B cell (primary cell): ENCODE measurements around the gene USP7. TPM values are rescaled to one million over a fixed set of nuclear protein-coding genes. Genes with fewer than 3 reads are reported as not detected.
"Not testable (repeated sequence)": the region's sequence is repeated elsewhere in the genome, so short reads cannot be mapped to it uniquely, and the experiment has no call there.

Experiments
- ATAC-seq: fragments of 200-7000 bp; cut with Tn5 transposase; one replicate; pipeline ENCODE4 v1.10.0; 2021; ENCODE audit warnings: low read depth, mild to moderate bottlenecking, moderate number of reproducible peaks, moderate library complexity
- CTCF ChIA-PET: fragments of 350-600 bp; sonication (Branson Sonifier 250); formaldehyde crosslinking; loops from one replicate; lab custom pipeline; 2021; ENCODE audit warnings: antibody characterized with exemption, inconsistent platforms; lab: Charles Lee
- POLR2A ChIA-PET: fragments of 350-600 bp; sonication (Branson Sonifier 250); formaldehyde crosslinking; loops from one replicate; lab custom pipeline; 2021; ENCODE audit warnings: antibody characterized with exemption; lab: Charles Lee
- DNase-seq: peaks from one replicate; pipeline ENCODE4 v3.0.0; 2013
- H2AFZ ChIP-seq: 2 replicates; pipeline ENCODE4 v1.6.1; 2012; ENCODE audit warnings: mild to moderate bottlenecking, low read depth, low read length; ENCODE audit not compliant: insufficient read depth, poor library complexity, severe bottlenecking
- H3K27ac ChIP-seq, 2 donors: 1 replicate in 1 of 2; 2 replicates in 1 of 2; pipeline ENCODE4 v1.5.1; 2012 to 2013; ENCODE audit warnings: low read length in 2 of 2, mild to moderate bottlenecking in 2 of 2, moderate library complexity in 1 of 2
- H3K27me3 ChIP-seq, 4 experiments: fragments of 200-600 bp in 1 of 4; sonication (generic) in 1 of 4; replicated peaks in 1 of 4; 1 replicate in 2 of 4; 2 replicates in 2 of 4; pipeline versions ENCODE4 v1.6.1 to v1.7.0; 2013 to 2016; ENCODE audit warnings: low read length in 3 of 4, mild to moderate bottlenecking in 2 of 4, mixed read lengths in 1 of 4, moderate library complexity in 1 of 4; ENCODE audit not compliant: insufficient read depth in 4 of 4, control insufficient read depth in 3 of 4; ENCODE audit errors: control extremely low read depth in 1 of 4
- H3K36me3 ChIP-seq, 2 experiments: replicated peaks in 1 of 2; 1 replicate in 1 of 2; 2 replicates in 1 of 2; pipeline versions ENCODE4 v1.6.1 to v1.7.1; 2013; ENCODE audit warnings: low read length in 1 of 2; ENCODE audit not compliant: insufficient read depth in 2 of 2, control insufficient read depth in 1 of 2; ENCODE audit errors: control extremely low read depth in 1 of 2, extremely low read depth in 1 of 2
- H3K4me1 ChIP-seq, 2 donors: fragments of 200-600 bp in 1 of 2; sonication (generic) in 1 of 2; 1 replicate in 1 of 2; 2 replicates in 1 of 2; pipeline versions ENCODE4 v1.5.1 to v1.6.1; 2013 to 2017; ENCODE audit warnings: low read length in 2 of 2; ENCODE audit not compliant: control insufficient read depth in 2 of 2, insufficient read depth in 2 of 2
- H3K4me2 ChIP-seq: replicated peaks from 2 replicates; pipeline ENCODE3; 2012; ENCODE audit warnings: mild to moderate bottlenecking, low read depth, low read length; ENCODE audit not compliant: poor library complexity, severe bottlenecking
- H3K4me3 ChIP-seq, 5 experiments: fragments of 200-600 bp in 1 of 5; sonication (generic) in 1 of 5; 1 replicate in 3 of 5; 2 replicates in 2 of 5; pipeline versions ENCODE4 v1.5.1 to v1.7.0; 2011 to 2016; ENCODE audit warnings: low read length in 4 of 5, mild to moderate bottlenecking in 4 of 5, low read depth in 2 of 5, control low read depth in 1 of 5, moderate library complexity in 1 of 5; ENCODE audit not compliant: insufficient read depth in 1 of 5; ENCODE audit errors: control extremely low read depth in 1 of 5, extremely low read depth in 1 of 5
- H3K79me2 ChIP-seq: fragments of 200-600 bp; sonication (generic); one replicate; pipeline ENCODE4 v1.6.0; 2016; ENCODE audit warnings: low read length; ENCODE audit not compliant: control insufficient read depth, insufficient read depth
- H3K9ac ChIP-seq: fragments of 200-600 bp; sonication (generic); 2 replicates; pipeline ENCODE4 v1.6.1; 2017; ENCODE audit warnings: mild to moderate bottlenecking, low read length, moderate library complexity
- H3K9me3 ChIP-seq, 3 donors: one replicate each; pipeline versions ENCODE4 v1.6.1 to v1.7.1; 2013; ENCODE audit warnings: low read length in 2 of 3; ENCODE audit not compliant: control insufficient read depth in 2 of 3, insufficient read depth in 1 of 3; ENCODE audit errors: control extremely low read depth in 1 of 3
- H4K20me1 ChIP-seq: 2 replicates; pipeline ENCODE4 v1.6.0; 2012; ENCODE audit warnings: mild to moderate bottlenecking, low read length; ENCODE audit not compliant: insufficient read depth, control insufficient read depth, poor library complexity, severe bottlenecking
- H3K27ac Mint-ChIP-seq: one replicate; pipeline ENCODE4 v1.8.0; 2021; ENCODE audit warnings: mixed read lengths
- H3K27me3 Mint-ChIP-seq: one replicate; pipeline ENCODE4 v1.8.0; 2021; ENCODE audit warnings: mixed read lengths
- H3K4me1 Mint-ChIP-seq: one replicate; pipeline ENCODE4 v1.8.0; 2021; ENCODE audit warnings: mixed read lengths
- H3K4me3 Mint-ChIP-seq: one replicate; pipeline ENCODE4 v1.8.0; 2021; ENCODE audit warnings: mixed read lengths
- H3K9me3 Mint-ChIP-seq: one replicate; pipeline ENCODE4 v1.8.0; 2022; ENCODE audit warnings: mixed read lengths; ENCODE audit not compliant: insufficient read depth
- EZH2 ChIP-seq: IDR thresholded peaks from 2 replicates; pipeline ENCODE4 v1.6.1; 2012; ENCODE audit warnings: borderline replicate concordance, low read depth, mild to moderate bottlenecking, moderate library complexity, low read length; ENCODE audit not compliant: insufficient read depth, poor library complexity, severe bottlenecking
- WGBS: methylation state at CpG from one replicate; pipeline ENCODE4 v1.1.5; 2013; ENCODE audit warnings: missing lambda C conversion rate; ENCODE audit not compliant: insufficient coverage; 5-methylcytosine and 5-hydroxymethylcytosine counted together
- intact Hi-C: fragments of 100-400 bp; cut with micrococcal nuclease; formaldehyde crosslinking; loops from one replicate; pipeline ENCODE4 v1.10.0; 2022
- polyA plus RNA-seq: library from polyadenylated mRNA; depleted of rRNA; stranded (reverse); fragments of >200 nt; gene quantifications from 2 replicates; pipeline ENCODE4 v1.2.3, GENCODE V29; 2012
- total RNA-seq, 2 donors: library from RNA; stranded (reverse); fragments of 120-200 nt in 1 of 2; gene quantifications; 1 replicate in 1 of 2; 2 replicates in 1 of 2; pipeline versions ENCODE4 v1.2.3 to v1.2.4, GENCODE V29; 2013 to 2022
- TF ChIP-seq, protein P1 (sequence below): fragments of 200-600 bp; IDR thresholded peaks from one replicate; pipeline ENCODE4 v1.8.0; 2022; ENCODE audit warnings: antibody characterized with exemption, mild to moderate bottlenecking

Gene USP7
- total and polyA plus RNA-seq, 2 donors (not counting 1 experiment from before 2014, with no cell fraction given), result 27.4 to 223 TPM

- no peak overlapping the region for H3K27ac Mint-ChIP-seq
- H3K9me3 Mint-ChIP-seq, result no peaks in the 10 kb centered on the region
- no CpG with 5 or more reads among the region's 1 CpG for WGBS
- no peak overlapping the region for H3K4me2 ChIP-seq
- no peak overlapping the region for H3K9ac ChIP-seq
- H3K27me3 Mint-ChIP-seq, result peaks cover 9% of the 10 kb centered on the region
- H3K79me2 ChIP-seq, result no peaks in the 10 kb centered on the region
- TF ChIP-seq, protein P1, sequence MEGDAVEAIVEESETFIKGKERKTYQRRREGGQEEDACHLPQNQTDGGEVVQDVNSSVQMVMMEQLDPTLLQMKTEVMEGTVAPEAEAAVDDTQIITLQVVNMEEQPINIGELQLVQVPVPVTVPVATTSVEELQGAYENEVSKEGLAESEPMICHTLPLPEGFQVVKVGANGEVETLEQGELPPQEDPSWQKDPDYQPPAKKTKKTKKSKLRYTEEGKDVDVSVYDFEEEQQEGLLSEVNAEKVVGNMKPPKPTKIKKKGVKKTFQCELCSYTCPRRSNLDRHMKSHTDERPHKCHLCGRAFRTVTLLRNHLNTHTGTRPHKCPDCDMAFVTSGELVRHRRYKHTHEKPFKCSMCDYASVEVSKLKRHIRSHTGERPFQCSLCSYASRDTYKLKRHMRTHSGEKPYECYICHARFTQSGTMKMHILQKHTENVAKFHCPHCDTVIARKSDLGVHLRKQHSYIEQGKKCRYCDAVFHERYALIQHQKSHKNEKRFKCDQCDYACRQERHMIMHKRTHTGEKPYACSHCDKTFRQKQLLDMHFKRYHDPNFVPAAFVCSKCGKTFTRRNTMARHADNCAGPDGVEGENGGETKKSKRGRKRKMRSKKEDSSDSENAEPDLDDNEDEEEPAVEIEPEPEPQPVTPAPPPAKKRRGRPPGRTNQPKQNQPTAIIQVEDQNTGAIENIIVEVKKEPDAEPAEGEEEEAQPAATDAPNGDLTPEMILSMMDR, result no peak
- no peak for TF ChIP-seq EZH2
- intact Hi-C loops, result no loop called here
- DNase-seq, result no peak
- no peaks in the 10 kb centered on the region for H3K9me3 ChIP-seq
- H3K4me3 Mint-ChIP-seq, result no peak overlapping the region
- H2AFZ ChIP-seq, result no peak overlapping the region
- H3K36me3 ChIP-seq, result no peaks in the 10 kb centered on the region
- no peak overlapping the region for H3K4me3 ChIP-seq
- POLR2A ChIA-PET, result no interaction called here
- H3K27me3 ChIP-seq, result no peaks in the 10 kb centered on the region
- no peaks in the 10 kb centered on the region for H3K4me1 Mint-ChIP-seq
- H3K27ac ChIP-seq, result no peak overlapping the region
- no peak for ATAC-seq
- H3K4me1 ChIP-seq, result no peaks in the 10 kb centered on the region
- H4K20me1 ChIP-seq, result no peaks in the 10 kb centered on the region
- CTCF ChIA-PET, result no interaction called here
Measured at GRCh38 chr16:8971416-8971815, 7.7 kb upstream of the USP7 start.

GRCh38 chr16:8969202-8969897 is 5.6 kb upstream of the USP7 start:
- H3K79me2 ChIP-seq, H3K27me3 ChIP-seq, H3K27ac ChIP-seq, H3K9me3 ChIP-seq, H3K4me1 Mint-ChIP-seq, H3K4me1 ChIP-seq, H3K9me3 Mint-ChIP-seq, H3K36me3 ChIP-seq, H3K4me2 ChIP-seq, H3K4me3 ChIP-seq, H3K27ac Mint-ChIP-seq, H2AFZ ChIP-seq, ATAC-seq, DNase-seq, H3K4me3 Mint-ChIP-seq, H4K20me1 ChIP-seq, intact Hi-C loops, H3K9ac ChIP-seq: not testable (repeated sequence)
- H3K27me3 Mint-ChIP-seq, result peaks cover 14% of the 10 kb centered on the region
- POLR2A ChIA-PET, result interaction anchor here (0.7 kb wide), 1 partner anchor 64 kb away, joined by 8 read pairs; no protein-coding TSS in a partner anchor
- CTCF ChIA-PET, result interaction anchor here (1.4 kb wide), 1 partner anchor 39 kb away, joined by 4 read pairs; no protein-coding TSS in a partner anchor
- 91% methylated on average over 5 of the region's 10 CpGs for WGBS

DNA sequence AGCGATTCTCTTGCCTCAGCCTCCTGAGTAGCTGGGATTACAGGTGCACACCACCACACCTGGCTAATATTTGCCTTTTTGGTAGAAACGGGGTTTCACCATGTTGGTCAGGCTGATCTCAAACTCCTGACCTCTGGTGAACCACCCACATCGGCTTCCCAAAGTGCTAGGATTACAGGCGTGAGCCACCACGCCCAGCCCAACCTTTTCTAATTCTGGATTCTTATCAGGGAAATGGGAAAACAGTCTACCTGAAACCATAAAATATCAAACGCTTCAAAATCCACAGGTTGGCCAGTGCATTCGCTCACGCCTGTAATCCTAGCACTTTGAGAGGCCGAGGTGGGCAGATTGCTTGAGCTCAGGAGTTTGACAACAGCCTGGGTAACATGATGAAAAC is 4.3 kb upstream of the USP7 start:
- H3K4me3 Mint-ChIP-seq, ATAC-seq, H3K36me3 ChIP-seq, H3K9me3 Mint-ChIP-seq, H3K4me2 ChIP-seq, H3K4me1 ChIP-seq, H3K27ac ChIP-seq, H3K4me3 ChIP-seq, H3K27ac Mint-ChIP-seq, H3K9me3 ChIP-seq, H3K9ac ChIP-seq, H3K27me3 ChIP-seq, H2AFZ ChIP-seq, POLR2A ChIA-PET, H3K27me3 Mint-ChIP-seq, H3K4me1 Mint-ChIP-seq, DNase-seq, H4K20me1 ChIP-seq, intact Hi-C loops: not testable (repeated sequence)
- peaks cover 10% of the 10 kb centered on the region for H3K79me2 ChIP-seq
- WGBS, result 93% methylated on average over 7 of the region's 9 CpGs
- CTCF ChIA-PET, result interaction anchor here (0.6 to 3.2 kb wide), 3 partner anchors 12 to 77 kb away, joined by 3 to 15 read pairs (median 3); no protein-coding TSS in a partner anchor
